ENCODE results near the gene RUNX1. TPM values are rescaled to one million over a fixed set of nuclear protein-coding genes. Genes with fewer than 3 reads are reported as not detected.

The RUNX1 gene
- total and polyA plus RNA-seq, 2 donors (not counting 3 experiments of a cell fraction or from before 2014, with no cell fraction given): 4.6 to 17.9 TPM

- Histone ChIP-seq H3K9me1 (replicated peaks; ENCODE audit: control insufficient read depth, extremely low read depth, insufficient read depth, low read length) (no peaks in the 10 kb centered on the region), H3K9ac (replicated peaks; ENCODE audit: extremely low read depth, insufficient read depth, low read length) (no peak overlapping the region), H2AFZ (ENCODE audit: low read depth, low read length) (no peak overlapping the region), H4K20me1 (replicated peaks; ENCODE audit: control insufficient read depth, extremely low read depth, insufficient read depth, low read length) (no peaks in the 10 kb centered on the region), H3K4me3 (replicated peaks in 1 of 3; ENCODE audit: insufficient read depth in 1 of 3, low read depth in 1 of 3, low read length in 3 of 3) (no peak overlapping the region), H3K79me2 (ENCODE audit: control insufficient read depth, insufficient read depth, low read length) (no peaks in the 10 kb centered on the region), H3K27me3 (ENCODE audit: control insufficient read depth in 2 of 2, insufficient read depth in 2 of 2, low read length in 2 of 2) (peaks cover 4 to 14% of the 10 kb centered on the region in 2 experiments), H3K4me2 (ENCODE audit: insufficient read depth, low read length) (no peak overlapping the region), H3K36me3 (ENCODE audit: control insufficient read depth in 2 of 2, extremely low read depth in 1 of 2, insufficient read depth in 2 of 2, low read length in 2 of 2) (no peaks in the 10 kb centered on the region), H3K9me3 (replicated peaks; ENCODE audit: control insufficient read depth, insufficient read depth, low read length) (no peaks in the 10 kb centered on the region), H3K27ac (ENCODE audit: insufficient read depth, low read depth, low read length) (no peak overlapping the region), H3K4me1 (ENCODE audit: control insufficient read depth, extremely low read depth, insufficient read depth, low read length) (no peaks in the 10 kb centered on the region)
- dilution Hi-C loops (cut with MboI; ENCODE audit: extremely low pct_ligation_motif_present, low sequenced_read_pairs): no loop called here
- TF ChIP-seq POLR2AphosphoS5 (IDR thresholded peaks at IDR 0.05; ENCODE audit: insufficient read depth, low read depth, low read length): no peak
- no peak for TF ChIP-seq FOS (IDR thresholded peaks at IDR 0.05; ENCODE audit: borderline replicate concordance, insufficient read depth, low read length)
- BruUV-seq (replicated peaks): no TSS peak
- intact Hi-C loops (cut with micrococcal nuclease): no loop called here
- ChIA-PET CTCF (interaction anchor here (0.8 kb wide), 1 partner anchor 9 kb away, joined by 3 read pairs; no protein-coding TSS in a partner anchor), POLR2A (no interaction called here)
- FAIRE-seq (no peak), DNase-seq (ENCODE audit: low read depth, low spot score) (no peak)
Observed at GRCh38 chr21:34924194-34924593, 124.9 kb downstream of the RUNX1 start.

GRCh38 chr21:34923626-34924025 is 125.5 kb downstream of the RUNX1 start:
- Histone ChIP-seq H3K79me2 (ENCODE audit: control insufficient read depth, insufficient read depth, low read length) (no peaks in the 10 kb centered on the region), H3K9me3 (replicated peaks; ENCODE audit: control insufficient read depth, insufficient read depth, low read length) (no peaks in the 10 kb centered on the region), H3K4me2 (ENCODE audit: insufficient read depth, low read length) (no peak overlapping the region), H2AFZ (ENCODE audit: low read depth, low read length) (no peak overlapping the region), H3K9me1 (replicated peaks; ENCODE audit: control insufficient read depth, extremely low read depth, insufficient read depth, low read length) (no peaks in the 10 kb centered on the region), H3K27me3 (ENCODE audit: control insufficient read depth in 2 of 2, insufficient read depth in 2 of 2, low read length in 2 of 2) (peaks cover 6 to 17% of the 10 kb centered on the region in 2 experiments), H3K27ac (ENCODE audit: insufficient read depth, low read depth, low read length) (no peak overlapping the region), H3K4me3 (replicated peaks in 1 of 3; ENCODE audit: insufficient read depth in 1 of 3, low read depth in 1 of 3, low read length in 3 of 3) (no peak overlapping the region), H4K20me1 (replicated peaks; ENCODE audit: control insufficient read depth, extremely low read depth, insufficient read depth, low read length) (no peaks in the 10 kb centered on the region), H3K9ac (replicated peaks; ENCODE audit: extremely low read depth, insufficient read depth, low read length) (no peak overlapping the region), H3K36me3 (ENCODE audit: control insufficient read depth in 2 of 2, extremely low read depth in 1 of 2, insufficient read depth in 2 of 2, low read length in 2 of 2) (no peaks in the 10 kb centered on the region), H3K4me1 (ENCODE audit: control insufficient read depth, extremely low read depth, insufficient read depth, low read length) (no peaks in the 10 kb centered on the region)
- TF ChIP-seq MYC (IDR thresholded peaks at IDR 0.05; ENCODE audit: low read depth, low read length) (no peak), FOS (IDR thresholded peaks at IDR 0.05; ENCODE audit: borderline replicate concordance, insufficient read depth, low read length) (no peak), GATA2 (IDR thresholded peaks at IDR 0.05; ENCODE audit: insufficient read depth, insufficient read length, low read depth, low read length) (no peak), CTCF (IDR thresholded peaks at IDR 0.05; ENCODE audit: extremely low read depth in 1 of 2, insufficient read depth in 1 of 2, low read depth in 1 of 2, low read length in 2 of 2) (no peak), POLR2AphosphoS5 (IDR thresholded peaks at IDR 0.05; ENCODE audit: insufficient read depth, low read depth, low read length) (no peak), EZH2 (IDR thresholded peaks at IDR 0.05; ENCODE audit: borderline replicate concordance, low read depth, low read length, severe bottlenecking) (no peak), JUN (IDR thresholded peaks at IDR 0.05; ENCODE audit: borderline replicate concordance, insufficient read depth, insufficient read length, low read depth) (no peak), POLR2A (IDR thresholded peaks at IDR 0.05; ENCODE audit: low read depth, low read length) (no peak)
- TF ChIP-seq, protein P1, sequence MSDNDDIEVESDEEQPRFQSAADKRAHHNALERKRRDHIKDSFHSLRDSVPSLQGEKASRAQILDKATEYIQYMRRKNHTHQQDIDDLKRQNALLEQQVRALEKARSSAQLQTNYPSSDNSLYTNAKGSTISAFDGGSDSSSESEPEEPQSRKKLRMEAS (IDR thresholded peaks at IDR 0.05; ENCODE audit: insufficient read depth, insufficient read length): no peak
- CTCF ChIA-PET: interaction anchor here (0.8 kb wide), 1 partner anchor 10 kb away, joined by 3 read pairs; no protein-coding TSS in a partner anchor
- intact Hi-C loops (cut with micrococcal nuclease) (no loop called here), dilution Hi-C loops (cut with MboI; ENCODE audit: extremely low pct_ligation_motif_present, low sequenced_read_pairs) (no loop called here)
- POLR2A ChIA-PET: no interaction called here
- BruUV-seq (replicated peaks): no TSS peak
- DNase-seq (ENCODE audit: low read depth, low spot score) (no peak), FAIRE-seq (no peak)

All from endothelial cell of umbilical vein (primary cell).